Fibroblast of mammary gland (primary cell): Measurements from ENCODE around the gene ABCC3.

Source experiments
- DNase-seq: peaks from one replicate; pipeline ENCODE4 v3.0.0-alpha.2; 2010; ENCODE audit warnings: low read depth
- H3K4me3 ChIP-seq: 2 replicates; pipeline ENCODE4 v1.5.1; 2011; ENCODE audit warnings: low read depth, mild to moderate bottlenecking, low read length, moderate library complexity; ENCODE audit not compliant: control insufficient read depth
- CTCF ChIP-seq: conservative IDR thresholded peaks from 2 replicates; pipeline ENCODE4 v1.5.1; 2011; ENCODE audit warnings: low read depth, low read length, inconsistent platforms; ENCODE audit not compliant: control insufficient read depth, insufficient read depth

Gene ABCC3

GRCh38 chr17:50627782-50628601, 6.7 kb upstream of the ABCC3 start:
- no peak overlapping the region for H3K4me3 ChIP-seq
- no peak for DNase-seq
- no peak for TF ChIP-seq CTCF

- no peak for TF ChIP-seq CTCF
- no peak for DNase-seq
- H3K4me3 ChIP-seq = no peak overlapping the region
Measured at GRCh38 chr17:50629902-50630301, 4.8 kb upstream of the ABCC3 start.

- peak; percentile 69 for TF ChIP-seq CTCF
- DNase-seq = no peak
- H3K4me3 ChIP-seq = no peak overlapping the region
Measured at GRCh38 chr17:50630524-50631194, 4.0 kb upstream of the ABCC3 start.

GRCh38 chr17:50631195-50631907, 3.3 kb upstream of the ABCC3 start:
- H3K4me3 ChIP-seq = no peak overlapping the region
- DNase-seq = peak; percentile 56
- TF ChIP-seq CTCF = no peak

GRCh38 chr17:50631908-50632571, 2.6 kb upstream of the ABCC3 start:
- DNase-seq = no peak
- TF ChIP-seq CTCF = no peak
- no peak overlapping the region for H3K4me3 ChIP-seq

- DNase-seq = no peak
- TF ChIP-seq CTCF = no peak
- no peak overlapping the region for H3K4me3 ChIP-seq
Measured at GRCh38 chr17:50632637-50633036, 2.0 kb upstream of the ABCC3 start.
